Upper lobe of left lung (tissue), 4 donors: ENCODE results near the gene EGFLAM.

Source experiments
- EP300 ChIP-seq, 4 donors: sonication (generic); formaldehyde crosslinking; IDR thresholded peaks; one replicate each; pipeline ENCODE4 v1.5.1; 2017; ENCODE audit warnings: antibody characterized with exemption in 4 of 4, control low read depth in 2 of 4
- POLR2A ChIP-seq, 4 donors: fragments of 450-650 bp; IDR thresholded peaks; one replicate each; pipeline ENCODE4 v1.5.1; 2016 to 2017; ENCODE audit warnings: antibody characterized with exemption in 4 of 4, mild to moderate bottlenecking in 2 of 4
- TF ChIP-seq, protein P1 (sequence below), 6 experiments: fragments of 450-650 bp in 4 of 6; fragments of 200-600 bp in 2 of 6; sonication (generic) in 2 of 6; IDR thresholded peaks; one replicate each; pipeline ENCODE4 v1.5.1; 2016 to 2019; ENCODE audit warnings: antibody characterized with exemption in 6 of 6

DNA sequence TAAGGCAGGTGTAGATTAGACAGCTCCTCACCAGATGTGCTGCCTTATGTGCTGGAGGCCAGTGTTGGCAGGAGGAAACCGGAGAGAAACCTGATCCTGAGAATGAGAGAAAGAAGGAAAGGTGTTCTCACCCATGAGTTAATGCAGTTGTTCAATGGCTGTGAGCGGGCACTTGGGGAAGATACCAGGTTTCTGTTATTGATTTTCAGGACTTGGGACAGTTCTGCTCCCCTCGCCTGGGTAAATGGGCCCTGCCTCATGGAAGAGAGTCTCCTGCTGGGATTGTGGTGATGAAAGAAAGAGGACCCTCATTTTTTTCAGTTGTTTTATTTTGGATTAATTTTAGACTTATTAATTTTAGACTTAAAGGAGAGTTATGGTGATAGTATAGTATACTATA, 59.5 kb downstream of the EGFLAM start:
- no peak for TF ChIP-seq EP300 (IDR thresholded peaks at IDR 0.05)
- TF ChIP-seq, protein P1, sequence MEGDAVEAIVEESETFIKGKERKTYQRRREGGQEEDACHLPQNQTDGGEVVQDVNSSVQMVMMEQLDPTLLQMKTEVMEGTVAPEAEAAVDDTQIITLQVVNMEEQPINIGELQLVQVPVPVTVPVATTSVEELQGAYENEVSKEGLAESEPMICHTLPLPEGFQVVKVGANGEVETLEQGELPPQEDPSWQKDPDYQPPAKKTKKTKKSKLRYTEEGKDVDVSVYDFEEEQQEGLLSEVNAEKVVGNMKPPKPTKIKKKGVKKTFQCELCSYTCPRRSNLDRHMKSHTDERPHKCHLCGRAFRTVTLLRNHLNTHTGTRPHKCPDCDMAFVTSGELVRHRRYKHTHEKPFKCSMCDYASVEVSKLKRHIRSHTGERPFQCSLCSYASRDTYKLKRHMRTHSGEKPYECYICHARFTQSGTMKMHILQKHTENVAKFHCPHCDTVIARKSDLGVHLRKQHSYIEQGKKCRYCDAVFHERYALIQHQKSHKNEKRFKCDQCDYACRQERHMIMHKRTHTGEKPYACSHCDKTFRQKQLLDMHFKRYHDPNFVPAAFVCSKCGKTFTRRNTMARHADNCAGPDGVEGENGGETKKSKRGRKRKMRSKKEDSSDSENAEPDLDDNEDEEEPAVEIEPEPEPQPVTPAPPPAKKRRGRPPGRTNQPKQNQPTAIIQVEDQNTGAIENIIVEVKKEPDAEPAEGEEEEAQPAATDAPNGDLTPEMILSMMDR (IDR thresholded peaks at IDR 0.05), result no peak
- no peak for TF ChIP-seq POLR2A (IDR thresholded peaks at IDR 0.05)
